AG04449 (cell line): ENCODE results near the gene SLN.

Source experiments
- CTCF ChIA-PET: fragments of 350-600 bp; formaldehyde crosslinking; extraction: SDS; loops from one replicate; lab custom pipeline; 2021; ENCODE audit warnings: antibody characterized with exemption; lab: Yijun Ruan, JAX
- POLR2A ChIA-PET: fragments of 400-600, 350-600 bp; formaldehyde crosslinking; extraction: SDS; loops from one replicate; lab custom pipeline; 2020; ENCODE audit warnings: antibody characterized with exemption, inconsistent platforms; lab: Yijun Ruan, JAX
- DNase-seq: peaks from one replicate; pipeline ENCODE4 v3.0.0-alpha.2; 2010; ENCODE audit warnings: low read depth, low spot score
- H3K4me3 ChIP-seq: 2 replicates; pipeline ENCODE4 v1.5.1; 2011; ENCODE audit warnings: low read depth, mild to moderate bottlenecking, control low read depth, low read length
- TF ChIP-seq, protein P1 (sequence below): IDR thresholded peaks from one replicate; pipeline ENCODE4 v1.5.1; 2011; ENCODE audit warnings: mild to moderate bottlenecking, moderate library complexity, low read length, control low read depth, inconsistent platforms; ENCODE audit not compliant: insufficient read depth; ENCODE audit errors: missing control alignments

SLN gene

DNA sequence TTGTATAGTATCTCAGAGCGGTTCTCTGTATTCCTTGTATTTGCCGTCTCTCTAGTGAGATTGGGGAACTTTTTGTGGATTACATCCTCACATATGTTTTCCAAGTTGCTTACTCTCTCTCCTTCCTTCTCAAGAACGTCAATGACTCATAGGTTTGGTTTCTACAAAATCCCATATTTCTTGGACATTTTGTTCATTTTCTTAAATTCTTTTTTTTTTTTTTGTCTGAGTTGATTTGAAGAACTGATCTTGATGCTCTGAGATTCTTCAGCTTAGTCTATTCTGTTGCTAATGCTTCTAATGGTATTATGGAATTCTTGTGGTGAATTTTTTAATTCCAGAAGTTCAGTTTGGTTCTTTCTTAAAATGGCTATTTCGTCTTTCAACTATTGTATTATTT lies 28.4 kb upstream of the SLN start:
- ChIA-PET POLR2A (no interaction called here), CTCF (interaction anchor here (1.1 to 4.0 kb wide), 10 partner anchors 9 to 192 kb away, joined by 3 to 22 read pairs (median 4); no protein-coding TSS in a partner anchor)
- TF ChIP-seq, protein P1, sequence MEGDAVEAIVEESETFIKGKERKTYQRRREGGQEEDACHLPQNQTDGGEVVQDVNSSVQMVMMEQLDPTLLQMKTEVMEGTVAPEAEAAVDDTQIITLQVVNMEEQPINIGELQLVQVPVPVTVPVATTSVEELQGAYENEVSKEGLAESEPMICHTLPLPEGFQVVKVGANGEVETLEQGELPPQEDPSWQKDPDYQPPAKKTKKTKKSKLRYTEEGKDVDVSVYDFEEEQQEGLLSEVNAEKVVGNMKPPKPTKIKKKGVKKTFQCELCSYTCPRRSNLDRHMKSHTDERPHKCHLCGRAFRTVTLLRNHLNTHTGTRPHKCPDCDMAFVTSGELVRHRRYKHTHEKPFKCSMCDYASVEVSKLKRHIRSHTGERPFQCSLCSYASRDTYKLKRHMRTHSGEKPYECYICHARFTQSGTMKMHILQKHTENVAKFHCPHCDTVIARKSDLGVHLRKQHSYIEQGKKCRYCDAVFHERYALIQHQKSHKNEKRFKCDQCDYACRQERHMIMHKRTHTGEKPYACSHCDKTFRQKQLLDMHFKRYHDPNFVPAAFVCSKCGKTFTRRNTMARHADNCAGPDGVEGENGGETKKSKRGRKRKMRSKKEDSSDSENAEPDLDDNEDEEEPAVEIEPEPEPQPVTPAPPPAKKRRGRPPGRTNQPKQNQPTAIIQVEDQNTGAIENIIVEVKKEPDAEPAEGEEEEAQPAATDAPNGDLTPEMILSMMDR: no peak

DNA sequence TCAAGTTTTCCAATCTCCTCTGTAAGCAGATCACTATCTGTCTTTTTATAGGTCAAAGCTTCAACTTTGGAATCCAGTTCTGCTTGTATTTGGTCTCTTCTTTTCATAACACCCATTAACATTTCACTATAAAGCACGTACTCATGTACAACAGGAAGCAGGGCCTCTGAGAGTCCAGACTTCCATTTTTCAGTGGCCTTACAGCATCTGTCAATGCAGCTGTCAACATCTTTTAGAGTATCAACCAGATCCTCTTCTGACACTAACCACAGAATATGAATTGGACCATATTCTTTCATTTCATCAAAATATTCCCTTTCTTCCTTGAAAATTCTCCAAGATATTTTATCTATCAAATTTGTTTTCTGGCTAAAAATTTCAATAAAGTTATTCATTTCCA lies 24.7 kb upstream of the SLN start:
- ChIA-PET POLR2A (no interaction called here), CTCF (no interaction called here)
- TF ChIP-seq, protein P1: no peak
- DNase-seq: no peak
- no peak overlapping the region for H3K4me3 ChIP-seq

More for the DNA sequence above, 28.4 kb upstream of the SLN start:
- no peak for DNase-seq
- no peak overlapping the region for H3K4me3 ChIP-seq

DNA sequence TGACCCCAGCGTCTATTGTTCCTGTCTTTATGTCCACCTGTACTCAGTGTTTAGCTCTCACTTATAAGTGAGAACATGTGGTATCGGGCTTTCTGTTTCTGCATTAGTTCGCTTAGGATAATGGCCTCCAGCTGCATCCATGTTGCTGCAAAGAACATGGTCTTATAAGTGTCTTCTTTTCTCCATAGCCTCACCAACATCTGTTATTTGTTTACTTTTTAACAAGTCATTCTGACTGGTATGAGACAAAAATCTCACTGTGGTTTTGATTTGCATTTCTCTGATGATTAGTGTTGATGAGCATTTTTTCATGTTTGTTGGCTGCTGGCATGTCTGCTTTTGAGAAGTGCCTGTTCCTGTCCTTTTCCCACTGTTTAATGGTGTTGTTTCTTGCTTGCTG lies 21.7 kb upstream of the SLN start:
- DNase-seq: no peak
- TF ChIP-seq, protein P1: no peak
- POLR2A ChIA-PET: no interaction called here
- CTCF ChIA-PET: no interaction called here
- H3K4me3 ChIP-seq: no peak overlapping the region

DNA sequence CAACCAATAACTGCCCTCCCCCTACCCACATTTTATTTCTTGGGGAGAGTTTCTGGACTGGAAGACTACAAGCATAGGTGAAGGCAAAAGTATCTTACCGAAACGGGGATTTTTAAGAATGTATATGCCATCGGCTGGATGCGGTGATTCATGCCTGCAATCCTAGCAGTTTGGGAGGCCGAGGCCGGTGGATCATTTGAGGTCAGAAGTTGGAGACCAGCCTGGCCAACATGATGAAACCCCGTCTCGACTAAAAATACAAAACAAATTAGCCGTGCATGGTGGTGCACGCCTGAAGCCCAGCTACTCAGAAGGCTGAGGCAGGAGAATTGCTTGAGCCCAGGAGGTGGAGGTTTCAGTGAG lies 20.8 kb upstream of the SLN start:
- TF ChIP-seq, protein P1: no peak
- no peak overlapping the region for H3K4me3 ChIP-seq
- POLR2A ChIA-PET: no interaction called here
- CTCF ChIA-PET: interaction anchor here (3.5 kb wide), 1 partner anchor 8 kb away, joined by 19 read pairs; no protein-coding TSS in a partner anchor
- no peak for DNase-seq

DNA sequence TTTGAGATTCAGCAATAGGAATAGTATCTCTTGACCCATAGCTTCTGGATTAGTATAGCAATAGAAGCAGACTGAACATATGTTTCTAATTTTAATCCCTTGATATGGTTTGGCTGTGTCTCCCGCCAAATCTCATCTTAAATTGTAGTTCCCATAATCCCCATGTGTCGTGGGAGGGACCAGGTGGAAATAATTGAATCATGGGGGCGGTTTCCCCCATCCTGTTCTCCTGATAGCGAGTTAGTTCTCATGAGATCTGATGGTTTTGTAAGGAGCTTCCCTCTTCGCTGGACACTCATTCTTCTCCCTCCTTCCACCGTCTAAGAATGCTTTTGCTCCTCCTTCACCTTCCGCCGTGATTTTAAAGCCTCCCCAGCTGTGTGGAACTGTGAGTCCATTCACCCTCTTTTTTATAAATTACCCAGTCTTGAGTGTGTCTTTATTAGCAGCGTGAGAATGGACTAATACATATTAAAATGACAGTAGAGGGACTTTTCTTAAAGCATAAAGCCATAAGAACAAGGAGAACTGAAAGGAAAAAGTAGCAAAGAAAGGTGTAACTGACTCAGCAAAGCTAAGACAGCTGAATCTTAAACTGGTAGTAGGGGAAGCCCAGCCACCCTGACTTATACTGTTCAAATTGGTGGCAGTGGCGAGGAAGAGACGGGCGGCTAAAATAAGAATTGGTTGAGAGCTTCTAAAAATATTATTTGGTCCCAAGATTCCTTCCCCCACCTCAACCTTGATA lies 20.3 kb upstream of the SLN start:
- POLR2A ChIA-PET: no interaction called here
- CTCF ChIA-PET: interaction anchor here (1.0 to 3.5 kb wide), 3 partner anchors 9 to 155 kb away, joined by 4 to 19 read pairs (median 4); no protein-coding TSS in a partner anchor
- no peak for DNase-seq
- TF ChIP-seq, protein P1: no peak
- no peak overlapping the region for H3K4me3 ChIP-seq

DNA sequence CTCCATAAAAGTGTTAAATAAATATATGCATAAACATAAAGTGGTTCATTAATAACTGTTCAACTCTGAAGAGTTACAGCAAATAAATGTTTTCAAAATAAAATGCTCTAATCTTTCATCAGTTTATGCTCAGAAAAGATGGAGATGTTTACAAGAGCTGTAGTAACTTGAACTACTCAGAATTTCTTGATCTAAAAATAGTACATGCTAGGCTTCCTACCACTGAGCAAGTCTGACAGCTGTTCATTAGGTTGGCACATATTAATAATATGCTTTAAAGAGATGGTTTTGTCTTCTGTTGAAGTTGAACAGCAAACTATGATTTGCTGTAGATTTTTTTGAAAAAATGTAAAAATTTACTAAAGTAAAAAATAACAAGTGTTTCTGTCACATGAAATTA lies 10.8 kb upstream of the SLN start:
- TF ChIP-seq, protein P1: no peak
- CTCF ChIA-PET: no interaction called here
- H3K4me3 ChIP-seq: no peak overlapping the region
- no peak for DNase-seq
- POLR2A ChIA-PET: no interaction called here
